C4-2B (cell line): ENCODE measurements around the gene C19orf85.
A peak's percentile ranks its signal among the peaks of the same experiment; 100 is the strongest.

Source experiments
- H3K27ac ChIP-seq: fragments of 450-650 bp; 2 replicates; pipeline ENCODE4 v1.5.1; 2017
- CTCF ChIP-seq: fragments of 450-650 bp; conservative IDR thresholded peaks from 2 replicates; pipeline ENCODE4 v1.5.1; 2017; ENCODE audit warnings: mild to moderate bottlenecking
- ZFX ChIP-seq: fragments of 450-650 bp; IDR thresholded peaks from 2 replicates; pipeline ENCODE4 v1.6.1; 2017

Gene C19orf85

GRCh38 chr19:55472463-55472862, 7.9 kb upstream of the C19orf85 start:
- H3K27ac ChIP-seq: peak overlapping the region; percentile 1; the same call in 1 of the 2 replicates
- no peak for TF ChIP-seq ZFX
- no peak for TF ChIP-seq CTCF

- H3K27ac ChIP-seq: no peak overlapping the region
- TF ChIP-seq ZFX: no peak
- no peak for TF ChIP-seq CTCF
Observed at GRCh38 chr19:55471266-55471665, 6.7 kb upstream of the C19orf85 start.

GRCh38 chr19:55468054-55468393, 3.5 kb upstream of the C19orf85 start:
- TF ChIP-seq CTCF (no peak; the same call in 1 of the 2 replicates), ZFX (no peak)
- H3K27ac ChIP-seq: no peak overlapping the region

GRCh38 chr19:55467236-55468053, 2.9 kb upstream of the C19orf85 start:
- no peak overlapping the region for H3K27ac ChIP-seq
- no peak for TF ChIP-seq ZFX
- peak; percentile 100 for TF ChIP-seq CTCF

GRCh38 chr19:55466241-55466614, 1.7 kb upstream of the C19orf85 start:
- TF ChIP-seq ZFX (no peak), CTCF (no peak)
- H3K27ac ChIP-seq: no peak overlapping the region

GRCh38 chr19:55465460-55466240, 1.1 kb upstream of the C19orf85 start:
- TF ChIP-seq CTCF (no peak), ZFX (no peak)
- H3K27ac ChIP-seq: no peak overlapping the region

- TF ChIP-seq ZFX (no peak), CTCF (no peak)
- H3K27ac ChIP-seq: no peak overlapping the region
Observed at GRCh38 chr19:55464039-55464661, 401 bp downstream of the C19orf85 start.
